GM12878 (cell line): ENCODE data around the gene XPO1.

Experiments
- CTCF ChIP-seq, 3 experiments: IDR thresholded peaks in 2 of 3; conservative IDR thresholded peaks in 1 of 3; 2 replicates each; pipeline ENCODE4 v1.5.1; 2011; ENCODE audit warnings: low read depth in 3 of 3, low read length in 3 of 3, mild to moderate bottlenecking in 3 of 3, control low read depth in 2 of 3, moderate library complexity in 2 of 3, inconsistent platforms in 1 of 3, mixed read lengths in 1 of 3; ENCODE audit not compliant: control insufficient read depth in 2 of 3, insufficient read depth in 1 of 3; ENCODE audit errors: extremely low read depth in 1 of 3
- MTA2 ChIP-seq: fragments of 450-650 bp; IDR thresholded peaks from 2 replicates; pipeline ENCODE4 v1.6.1; 2016; ENCODE audit warnings: low read depth, mild to moderate bottlenecking, moderate library complexity
- PBX3 ChIP-seq: IDR thresholded peaks from 2 replicates; pipeline ENCODE4 v1.6.1; 2011; ENCODE audit warnings: mild to moderate bottlenecking, low read depth, low read length, moderate library complexity; ENCODE audit not compliant: insufficient replicate concordance
- RBBP5 ChIP-seq: fragments of 200-600 bp; sonication (generic); conservative IDR thresholded peaks from 2 replicates; pipeline ENCODE4 v1.6.1; 2016
- TCF7 ChIP-seq: IDR thresholded peaks from 2 replicates; pipeline ENCODE4 v1.6.1; 2014; ENCODE audit warnings: antibody characterized with exemption, borderline replicate concordance

DNA sequence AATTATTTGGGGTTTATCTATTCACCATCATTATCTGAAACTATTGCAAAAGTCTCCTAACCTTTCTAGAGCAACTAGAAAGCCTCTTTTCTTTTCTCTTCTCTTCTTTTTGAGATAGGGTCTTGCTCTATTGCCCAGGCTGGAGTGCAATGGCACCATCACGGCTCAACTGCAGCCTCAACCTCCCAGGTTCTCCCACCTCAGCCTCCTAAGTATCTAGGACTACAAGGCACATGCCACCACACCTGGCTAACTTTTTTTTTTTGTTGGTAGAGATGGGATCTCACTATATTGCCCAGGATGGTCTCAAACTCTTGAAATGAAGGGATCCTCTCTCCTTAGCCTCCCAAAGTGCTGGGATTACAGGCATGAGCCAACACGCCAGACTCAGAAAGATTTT is 24.5 kb upstream of the XPO1 start:
- TF ChIP-seq CTCF (IDR thresholded peaks at IDR 0.05 in 2 of 3, conservative IDR thresholded peaks at IDR 0.05 in 1 of 3; ENCODE audit: control insufficient read depth in 2 of 3, extremely low read depth in 1 of 3, insufficient read depth in 1 of 3, low read depth in 3 of 3, low read length in 3 of 3), result no peak
- no peak for TF ChIP-seq RBBP5
- no peak for TF ChIP-seq MTA2
- TF ChIP-seq PBX3, result no peak
- no peak for TF ChIP-seq TCF7
